Endothelial cell of umbilical vein (primary cell): ENCODE measurements around the gene CPA1.

Source experiments
- EZH2 ChIP-seq: IDR thresholded peaks from 2 replicates; pipeline ENCODE4 v1.6.1; 2012; ENCODE audit warnings: borderline replicate concordance, low read depth, mild to moderate bottlenecking, moderate library complexity, low read length, inconsistent platforms; ENCODE audit not compliant: severe bottlenecking
- FOS ChIP-seq: IDR thresholded peaks from 2 replicates; pipeline ENCODE4 v1.6.1; 2011; ENCODE audit warnings: mild to moderate bottlenecking, low read length, moderate library complexity, borderline replicate concordance; ENCODE audit not compliant: insufficient read depth
- JUN ChIP-seq: IDR thresholded peaks from 2 replicates; pipeline ENCODE4 v1.6.1; 2011; ENCODE audit warnings: borderline replicate concordance, low read depth; ENCODE audit not compliant: insufficient read length, insufficient read depth
- POLR2A ChIP-seq: IDR thresholded peaks from 2 replicates; pipeline ENCODE4 v1.6.1; 2012; ENCODE audit warnings: low read depth, mild to moderate bottlenecking, control low read depth, low read length
- POLR2AphosphoS5 ChIP-seq: IDR thresholded peaks from 2 replicates; pipeline ENCODE4 v1.6.1; 2012; ENCODE audit warnings: low read depth, mild to moderate bottlenecking, control low read depth, low read length, moderate library complexity; ENCODE audit not compliant: insufficient read depth
- TF ChIP-seq, protein P1 (sequence below), 2 donors: IDR thresholded peaks; 1 replicate in 1 of 2; 2 replicates in 1 of 2; pipeline ENCODE4 v1.5.1; 2011; ENCODE audit warnings: low read length in 2 of 2, mild to moderate bottlenecking in 2 of 2, moderate library complexity in 2 of 2, control low read depth in 1 of 2, inconsistent platforms in 1 of 2, low read depth in 1 of 2; ENCODE audit not compliant: insufficient read depth in 1 of 2; ENCODE audit errors: extremely low read depth in 1 of 2
- TF ChIP-seq, protein P2 (sequence below): IDR thresholded peaks from 2 replicates; pipeline ENCODE4 v1.6.1; 2011; ENCODE audit not compliant: insufficient read depth, insufficient read length

DNA sequence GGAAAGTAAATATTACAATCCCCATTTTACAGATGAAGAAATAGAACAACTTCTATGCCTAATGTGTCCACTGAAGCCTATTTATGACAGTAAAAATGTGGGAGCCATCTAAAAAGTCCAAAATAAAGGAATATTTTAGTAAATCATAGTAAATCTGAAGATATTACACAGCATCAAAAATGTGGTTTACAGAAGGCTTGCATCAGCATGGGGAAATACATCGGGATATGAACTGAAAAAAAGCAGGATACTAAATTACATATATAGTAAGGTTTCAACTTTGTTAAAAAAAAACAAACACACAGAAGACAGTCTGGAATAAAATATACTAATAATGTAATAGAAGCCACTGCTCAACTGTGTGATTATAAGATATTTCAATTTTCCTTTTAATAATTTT, 20.8 kb downstream of the CPA1 start:
- TF ChIP-seq, protein P1, sequence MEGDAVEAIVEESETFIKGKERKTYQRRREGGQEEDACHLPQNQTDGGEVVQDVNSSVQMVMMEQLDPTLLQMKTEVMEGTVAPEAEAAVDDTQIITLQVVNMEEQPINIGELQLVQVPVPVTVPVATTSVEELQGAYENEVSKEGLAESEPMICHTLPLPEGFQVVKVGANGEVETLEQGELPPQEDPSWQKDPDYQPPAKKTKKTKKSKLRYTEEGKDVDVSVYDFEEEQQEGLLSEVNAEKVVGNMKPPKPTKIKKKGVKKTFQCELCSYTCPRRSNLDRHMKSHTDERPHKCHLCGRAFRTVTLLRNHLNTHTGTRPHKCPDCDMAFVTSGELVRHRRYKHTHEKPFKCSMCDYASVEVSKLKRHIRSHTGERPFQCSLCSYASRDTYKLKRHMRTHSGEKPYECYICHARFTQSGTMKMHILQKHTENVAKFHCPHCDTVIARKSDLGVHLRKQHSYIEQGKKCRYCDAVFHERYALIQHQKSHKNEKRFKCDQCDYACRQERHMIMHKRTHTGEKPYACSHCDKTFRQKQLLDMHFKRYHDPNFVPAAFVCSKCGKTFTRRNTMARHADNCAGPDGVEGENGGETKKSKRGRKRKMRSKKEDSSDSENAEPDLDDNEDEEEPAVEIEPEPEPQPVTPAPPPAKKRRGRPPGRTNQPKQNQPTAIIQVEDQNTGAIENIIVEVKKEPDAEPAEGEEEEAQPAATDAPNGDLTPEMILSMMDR (IDR thresholded peaks at IDR 0.05; ENCODE audit: extremely low read depth in 1 of 2, insufficient read depth in 1 of 2, low read depth in 1 of 2, low read length in 2 of 2) = no peak
- TF ChIP-seq, protein P2, sequence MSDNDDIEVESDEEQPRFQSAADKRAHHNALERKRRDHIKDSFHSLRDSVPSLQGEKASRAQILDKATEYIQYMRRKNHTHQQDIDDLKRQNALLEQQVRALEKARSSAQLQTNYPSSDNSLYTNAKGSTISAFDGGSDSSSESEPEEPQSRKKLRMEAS = no peak
- no peak for TF ChIP-seq POLR2AphosphoS5
- no peak for TF ChIP-seq JUN
- no peak for TF ChIP-seq POLR2A
- TF ChIP-seq FOS = no peak
- TF ChIP-seq EZH2 = no peak
